ENCODE data around the gene GADD45G.

DNA sequence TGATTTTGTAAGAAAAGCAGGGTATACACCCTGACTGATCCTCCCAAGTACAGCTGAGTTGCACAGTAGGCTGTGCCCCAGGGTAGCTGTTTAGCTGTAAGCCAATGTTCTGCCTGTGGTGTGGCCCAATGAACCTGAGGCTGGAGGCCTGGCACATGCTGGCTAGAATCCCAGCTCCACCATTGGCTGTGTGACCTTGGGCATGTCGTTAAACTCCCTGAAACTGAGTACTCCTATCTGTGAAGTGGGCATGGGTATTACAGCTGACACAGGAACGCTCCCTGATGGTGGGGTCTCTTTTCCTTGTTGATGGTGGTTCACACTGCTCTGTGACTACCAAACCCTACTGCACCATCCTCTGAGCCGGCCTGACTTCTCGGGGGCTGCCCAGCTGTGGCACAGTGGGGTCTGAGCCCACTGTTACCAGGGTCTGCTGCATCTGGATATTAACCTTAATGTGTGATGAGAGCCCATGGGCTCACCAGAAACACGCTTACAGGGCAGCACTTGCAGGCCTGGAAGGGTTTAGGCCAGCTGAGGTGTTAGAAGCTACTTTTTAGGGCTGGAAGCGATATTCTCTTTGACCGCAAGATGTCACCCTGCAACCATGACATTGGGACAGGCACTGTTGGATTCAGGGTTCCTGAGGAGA lies 7.0 kb upstream of the GADD45G start:
- TF ChIP-seq, protein P1, sequence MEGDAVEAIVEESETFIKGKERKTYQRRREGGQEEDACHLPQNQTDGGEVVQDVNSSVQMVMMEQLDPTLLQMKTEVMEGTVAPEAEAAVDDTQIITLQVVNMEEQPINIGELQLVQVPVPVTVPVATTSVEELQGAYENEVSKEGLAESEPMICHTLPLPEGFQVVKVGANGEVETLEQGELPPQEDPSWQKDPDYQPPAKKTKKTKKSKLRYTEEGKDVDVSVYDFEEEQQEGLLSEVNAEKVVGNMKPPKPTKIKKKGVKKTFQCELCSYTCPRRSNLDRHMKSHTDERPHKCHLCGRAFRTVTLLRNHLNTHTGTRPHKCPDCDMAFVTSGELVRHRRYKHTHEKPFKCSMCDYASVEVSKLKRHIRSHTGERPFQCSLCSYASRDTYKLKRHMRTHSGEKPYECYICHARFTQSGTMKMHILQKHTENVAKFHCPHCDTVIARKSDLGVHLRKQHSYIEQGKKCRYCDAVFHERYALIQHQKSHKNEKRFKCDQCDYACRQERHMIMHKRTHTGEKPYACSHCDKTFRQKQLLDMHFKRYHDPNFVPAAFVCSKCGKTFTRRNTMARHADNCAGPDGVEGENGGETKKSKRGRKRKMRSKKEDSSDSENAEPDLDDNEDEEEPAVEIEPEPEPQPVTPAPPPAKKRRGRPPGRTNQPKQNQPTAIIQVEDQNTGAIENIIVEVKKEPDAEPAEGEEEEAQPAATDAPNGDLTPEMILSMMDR (IDR thresholded peaks at IDR 0.05) = peak; percentile 77 to 87 (median 84)
- TF ChIP-seq POLR2A (IDR thresholded peaks at IDR 0.05) (no peak), EP300 (IDR thresholded peaks at IDR 0.05) (no peak), POLR2AphosphoS5 (IDR thresholded peaks at IDR 0.05) (no peak)

Data from sigmoid colon (tissue), 4 donors.